ENCODE measurements around the gene LIN28A.
A peak's percentile ranks its signal among the peaks of the same experiment; 100 is the strongest.

The LIN28A gene

GRCh38 chr1:26438041-26438440 lies 27.4 kb downstream of the LIN28A start:
- no peak for DNase-seq

DNA sequence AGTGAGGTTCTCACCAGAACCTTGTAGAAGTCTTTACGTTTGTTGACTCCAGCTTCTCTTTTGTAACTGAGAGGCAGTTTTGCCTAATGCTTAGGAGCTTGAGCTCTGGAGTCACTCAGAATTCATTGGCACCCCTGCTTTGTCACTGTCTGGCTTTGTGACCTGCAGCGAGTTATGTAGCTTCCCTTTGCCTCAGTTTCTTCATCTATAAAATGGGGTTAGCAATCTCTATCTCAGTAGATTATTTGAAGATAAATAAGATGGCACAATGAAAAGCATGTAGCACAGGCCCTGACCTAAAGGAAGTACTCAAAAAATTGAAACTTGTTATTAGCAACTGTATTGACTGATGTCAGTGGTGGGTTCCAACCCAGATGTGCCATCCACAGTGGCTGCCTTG lies 29.6 kb downstream of the LIN28A start:
- DNase-seq, result no peak

DNA sequence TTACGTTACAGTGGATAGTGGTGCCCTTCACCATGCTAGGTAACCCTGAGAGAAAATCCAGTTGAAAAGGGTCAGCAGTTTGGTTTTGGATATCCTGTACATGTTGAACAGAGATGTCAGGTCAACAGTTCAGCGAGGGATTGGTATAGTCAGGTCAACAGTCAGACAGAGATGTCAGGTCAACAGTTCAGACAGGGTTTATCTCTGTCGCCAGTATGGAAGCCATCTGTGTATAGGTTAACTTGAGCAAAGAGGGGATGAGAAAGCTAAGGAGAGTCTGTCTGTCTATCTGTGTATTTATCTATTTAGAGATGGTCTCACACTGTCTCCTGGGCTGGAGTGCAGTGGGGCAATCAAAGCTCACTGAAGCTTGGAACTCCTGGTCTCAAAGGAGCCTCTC lies 39.3 kb downstream of the LIN28A start:
- no peak for DNase-seq

GRCh38 chr1:26450908-26451307 lies 40.3 kb downstream of the LIN28A start:
- no peak for DNase-seq

GRCh38 chr1:26452459-26453183 lies 42.0 kb downstream of the LIN28A start:
- no peak for DNase-seq

- no peak for DNase-seq
These were observed 48.5 kb downstream of the LIN28A start for GRCh38 chr1:26459148-26459547.

GRCh38 chr1:26459573-26460031 lies 49.0 kb downstream of the LIN28A start:
- DNase-seq, result no peak

DNA sequence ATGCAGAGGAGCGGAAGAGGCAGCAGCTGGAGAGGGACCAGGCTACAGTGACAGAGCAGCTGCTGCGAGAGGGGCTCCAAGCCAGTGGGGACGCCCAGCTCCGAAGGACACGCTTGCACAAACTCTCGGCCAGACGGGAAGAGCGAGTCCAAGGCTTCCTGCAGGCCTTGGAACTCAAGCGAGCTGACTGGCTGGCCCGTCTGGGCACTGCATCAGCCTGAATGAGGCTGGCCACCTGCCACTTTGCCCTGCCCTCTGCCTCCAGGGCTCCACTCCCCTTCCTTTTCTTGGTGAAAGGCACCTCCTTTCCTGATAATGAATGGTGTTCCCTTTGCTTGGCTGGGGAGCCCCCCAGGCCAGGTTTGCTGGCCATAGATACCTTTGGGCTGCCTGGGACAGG lies 58.3 kb downstream of the LIN28A start:
- DNase-seq, result no peak

DNA sequence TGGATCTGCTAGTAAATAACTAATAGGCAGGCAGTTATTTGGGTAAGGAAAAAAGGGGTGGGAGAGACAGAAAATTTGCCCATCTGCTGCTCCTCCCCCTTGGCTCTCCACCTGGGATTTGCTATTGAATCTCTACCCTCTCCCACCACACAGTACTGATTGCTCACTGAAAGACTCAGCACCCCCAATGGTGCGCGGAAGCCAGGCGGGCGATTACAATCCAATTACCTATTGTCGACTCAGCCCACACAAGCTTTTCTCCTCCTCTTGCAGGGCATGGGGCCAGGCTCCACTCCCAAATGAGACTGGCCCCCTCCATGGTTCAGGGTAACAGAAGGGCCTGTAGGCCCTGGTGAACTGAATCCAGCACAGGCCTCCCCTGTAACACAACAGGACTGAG lies 58.9 kb downstream of the LIN28A start:
- DNase-seq, result no peak

- DNase-seq, result no peak
These were observed 60.4 kb downstream of the LIN28A start for GRCh38 chr1:26470878-26471497.

DNA sequence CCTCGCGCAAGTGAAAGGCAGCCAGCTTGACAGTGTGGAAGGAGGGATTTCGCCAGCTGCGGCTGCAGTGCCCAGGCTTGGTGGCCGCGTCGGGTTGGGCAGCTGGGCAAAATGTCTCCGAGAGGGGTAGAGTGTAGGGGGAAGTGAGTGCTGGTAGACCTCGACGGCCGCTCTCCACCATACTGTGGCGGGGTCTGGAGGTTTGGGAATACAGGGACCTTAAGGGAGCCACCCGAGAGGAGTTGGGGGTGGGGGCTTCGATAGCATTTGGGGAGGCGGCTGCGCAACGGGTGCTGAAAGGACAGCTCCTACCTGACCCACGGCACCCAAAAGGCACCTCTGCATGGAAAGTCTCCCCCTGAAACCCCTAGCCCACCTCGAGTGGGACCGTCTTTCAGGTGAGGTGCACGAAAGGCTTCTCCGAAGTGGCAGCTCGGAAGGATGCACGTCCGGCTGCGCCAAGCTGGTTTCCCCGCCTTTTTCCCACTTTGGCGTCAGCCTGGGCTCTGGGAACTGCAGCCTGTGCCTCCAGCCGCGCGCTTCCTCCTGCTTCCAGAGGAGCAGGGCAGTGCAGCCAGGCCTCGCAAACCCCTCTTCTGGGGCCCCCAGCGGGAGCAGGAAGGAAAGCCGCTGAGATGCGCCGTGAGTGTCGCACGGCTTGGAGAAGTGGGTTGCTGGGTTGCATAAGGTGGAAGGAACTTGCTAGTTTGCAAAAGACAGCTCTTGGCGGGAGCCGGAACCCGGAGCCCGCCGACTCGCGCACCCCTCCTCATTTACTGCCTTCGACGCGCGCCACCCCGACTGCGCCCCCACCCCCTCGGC lies 61.1 kb downstream of the LIN28A start:
- DNase-seq, result peak; percentile 38

- peak; percentile 90 for DNase-seq
These were observed 61.8 kb downstream of the LIN28A start, which contains the start of gene HMGN2 for GRCh38 chr1:26472320-26472900. HMGN2 (plus strand) TSS chr1:26472440; CDS start chr1:26472613, 173 bp downstream.

DNA sequence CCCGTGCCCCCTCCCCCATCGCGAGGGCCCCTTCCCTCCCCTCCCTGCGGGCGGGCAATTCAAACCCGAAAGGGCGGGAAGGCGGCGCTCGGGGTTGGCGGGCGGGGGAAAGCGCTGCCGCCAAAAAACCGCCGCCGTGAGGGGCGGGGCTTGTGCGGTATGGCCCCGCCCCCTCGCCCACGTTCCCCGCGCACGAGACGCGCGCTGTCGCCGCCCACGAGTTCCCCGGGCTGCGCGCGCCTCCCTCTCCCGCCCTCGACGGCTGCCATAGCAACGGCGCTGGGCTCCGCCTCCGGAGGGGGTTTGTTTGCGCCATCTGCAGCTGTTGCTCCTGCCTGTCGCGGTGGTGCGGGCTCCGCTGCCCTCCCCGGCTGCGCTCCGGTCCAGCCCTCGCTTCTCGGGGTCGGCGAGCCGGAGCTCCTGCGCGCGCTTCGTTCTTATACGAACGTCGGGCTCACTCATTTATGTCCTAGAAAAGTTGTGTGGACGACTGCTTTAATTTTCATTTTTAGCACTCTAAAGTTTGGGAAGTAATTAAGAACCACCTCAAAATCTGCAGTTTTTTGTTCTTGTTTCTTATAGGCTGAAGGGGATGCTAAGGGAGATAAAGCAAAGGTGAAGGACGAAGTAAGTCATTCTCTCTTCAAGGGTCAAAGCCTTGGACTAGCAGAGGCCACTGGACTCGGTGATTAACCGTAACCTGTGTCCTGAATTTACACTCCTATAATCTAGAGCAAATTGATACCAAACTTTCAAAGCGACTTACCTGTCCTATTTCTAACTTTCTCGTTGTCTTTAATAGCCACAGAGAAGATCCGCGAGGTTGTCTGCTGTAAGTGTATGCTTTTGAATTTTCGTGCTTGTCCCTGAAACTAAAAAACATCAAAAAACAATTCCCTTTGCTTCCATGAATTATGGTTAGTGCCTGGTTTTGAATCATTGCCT lies 62.6 kb downstream of the LIN28A start:
- DNase-seq, result peak; percentile 97

GRCh38 chr1:26474818-26475217 lies 64.2 kb downstream of the LIN28A start:
- no peak for DNase-seq

DNA sequence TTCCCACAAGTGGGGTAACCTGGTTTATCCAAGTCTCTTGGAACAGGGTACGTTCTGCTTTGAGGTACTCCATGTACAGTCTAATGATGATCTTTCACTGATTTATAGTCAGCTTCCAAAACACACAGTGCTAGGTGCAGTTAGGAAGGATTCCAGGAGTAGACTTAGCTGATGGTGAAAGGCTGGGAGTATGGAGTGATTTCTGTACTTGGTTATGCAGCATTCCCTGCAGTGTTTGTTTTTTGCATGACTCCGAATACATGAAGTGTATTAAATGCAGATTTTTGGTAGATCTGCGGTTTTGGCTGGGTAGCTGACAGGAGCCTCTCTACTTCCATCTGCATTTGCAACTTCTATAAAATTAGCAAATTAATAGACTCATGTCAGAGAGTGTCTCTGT lies 65.4 kb downstream of the LIN28A start:
- no peak for DNase-seq

DNA sequence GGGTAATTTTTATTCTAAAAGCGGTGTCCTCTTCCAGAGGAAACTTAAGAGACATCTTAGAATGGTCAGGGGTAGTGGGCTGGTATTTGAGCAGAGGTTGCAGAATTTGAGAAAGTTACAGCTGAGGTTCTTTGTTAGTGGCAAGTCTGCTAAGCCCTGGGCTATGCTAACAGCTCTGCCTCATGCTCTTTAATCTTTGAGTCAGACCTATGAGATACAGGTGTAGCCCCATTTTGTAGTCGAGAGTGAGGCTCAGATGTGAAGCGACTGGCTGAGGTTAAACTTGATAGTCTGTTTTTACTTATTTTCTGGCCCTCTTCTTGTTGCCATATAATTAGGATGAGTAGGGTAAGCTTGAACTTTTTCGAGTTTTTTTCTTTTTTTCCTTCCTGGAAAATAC lies 66.3 kb downstream of the LIN28A start:
- DNase-seq, result no peak

GRCh38 chr1:26477446-26478152 lies 67.0 kb downstream of the LIN28A start:
- no peak for DNase-seq

DNA sequence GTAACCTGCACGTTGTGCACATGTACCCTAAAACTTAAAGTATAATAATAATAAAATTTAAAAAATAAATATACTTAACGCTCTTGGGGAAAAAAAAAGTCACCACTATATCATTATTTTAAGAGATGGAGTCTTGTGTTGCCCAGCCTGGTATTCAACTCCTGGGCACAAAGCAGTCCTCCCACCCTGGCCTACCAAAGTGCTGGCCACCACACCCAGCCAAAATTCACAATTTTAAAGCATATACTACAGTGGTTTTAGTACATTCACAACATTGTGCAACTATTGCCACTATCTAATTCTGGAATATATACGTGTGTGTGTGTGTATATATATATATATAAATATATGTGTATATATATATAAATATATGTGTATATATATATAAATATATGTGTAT lies 67.5 kb downstream of the LIN28A start:
- no peak for DNase-seq

- no peak for DNase-seq
These were observed 68.4 kb downstream of the LIN28A start for GRCh38 chr1:26478988-26479387.
